Measurements from ENCODE around the gene PTPRD.

DNA sequence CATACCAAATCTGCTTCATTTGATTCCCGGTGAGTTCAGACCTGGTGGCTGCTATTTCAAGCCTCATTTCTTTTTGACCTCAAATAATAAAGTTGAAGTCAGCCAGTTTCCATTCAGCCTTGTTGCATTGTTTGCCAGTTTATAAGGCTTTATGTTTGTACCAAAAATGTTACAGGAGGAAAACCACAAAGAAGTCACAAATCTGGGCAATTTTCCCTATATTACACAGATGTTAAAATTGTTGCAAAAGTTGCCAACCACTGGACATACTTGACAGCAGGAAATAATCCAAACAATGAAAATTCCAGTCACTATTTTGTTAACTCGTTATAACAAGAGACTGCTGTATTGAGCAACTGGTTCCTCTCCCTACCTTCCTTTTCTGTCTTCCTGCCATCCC is 1488.2 kb downstream of the PTPRD start:
- TF ChIP-seq POLR2A (IDR thresholded peaks at IDR 0.05; ENCODE audit: low read depth, low read length) (no peak), TAF1 (IDR thresholded peaks at IDR 0.05; ENCODE audit: borderline replicate concordance, low read depth, low read length) (no peak)

Measured in GM12892 (cell line).